Activated CD8-positive, alpha-beta memory T cell treated with anti-CD3 and anti-CD28 coated beads, Interleukin-2, amount 10 ng/mL, durations not matched to agents 7 days and 5 days (primary cell): ENCODE measurements around the gene ANAPC16. TPM values are rescaled to one million over a fixed set of nuclear protein-coding genes. Genes with fewer than 3 reads are reported as not detected.
A peak's percentile ranks its signal among the peaks of the same experiment; 100 is the strongest.

ENCODE experiments used
- ATAC-seq: fragments of 150-1000 bp; cut with Tn5 transposase; one replicate; pipeline ENCODE4 v1.10.0; 2021; ENCODE audit warnings: moderate library complexity
- CTCF ChIA-PET: fragments of 350-600 bp; sonication (Branson Sonifier 250); formaldehyde crosslinking; loops from one replicate; lab custom pipeline; 2021; ENCODE audit warnings: antibody characterized with exemption; lab: Charles Lee
- DNase-seq: peaks from one replicate; pipeline ENCODE4 v3.0.0-alpha.2; 2020
- H3K27ac Mint-ChIP-seq: one replicate; pipeline ENCODE4 v1.8.0; 2021; ENCODE audit warnings: mild to moderate bottlenecking, mixed read lengths
- H3K27me3 Mint-ChIP-seq: one replicate; pipeline ENCODE4 v1.8.0; 2021; ENCODE audit warnings: mixed read lengths
- H3K36me3 Mint-ChIP-seq: one replicate; pipeline ENCODE4 v1.8.0; 2021; ENCODE audit warnings: mild to moderate bottlenecking, mixed read lengths
- H3K4me1 Mint-ChIP-seq: one replicate; pipeline ENCODE4 v1.8.0; 2021; ENCODE audit warnings: mixed read lengths
- H3K4me3 Mint-ChIP-seq: one replicate; pipeline ENCODE4 v1.8.0; 2021; ENCODE audit warnings: mild to moderate bottlenecking, moderate library complexity, mixed read lengths
- H3K9me3 Mint-ChIP-seq: one replicate; pipeline ENCODE4 v1.8.0; 2022; ENCODE audit warnings: low read depth, mixed read lengths
- total RNA-seq, 2 experiments: library from RNA; stranded (reverse); gene quantifications; one replicate each; pipeline ENCODE4 v1.2.3, GENCODE V29; 2021

The ANAPC16 gene
- total RNA-seq, 2 experiments from 2014 or later: 61.4 to 67.6 TPM

DNA sequence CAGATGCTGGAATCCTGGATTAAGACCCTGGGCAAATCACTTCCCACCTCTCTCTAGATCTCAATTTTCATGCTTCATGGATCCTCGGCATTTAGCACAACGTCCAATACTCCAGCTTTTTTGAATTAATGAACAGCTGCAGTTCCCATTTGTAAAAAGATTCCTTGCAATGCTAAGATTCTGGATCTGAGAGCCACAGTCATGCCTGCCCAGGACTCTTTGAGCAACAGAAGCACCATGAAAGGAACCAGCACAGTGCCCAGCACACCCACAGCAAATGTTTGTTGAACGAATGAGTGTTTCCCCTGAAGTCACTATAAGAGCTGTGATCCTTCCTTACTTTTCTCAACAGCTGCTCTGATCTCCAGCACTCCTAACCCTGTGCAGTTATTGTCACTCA is 37.2 kb downstream of the ANAPC16 start:
- DNase-seq (no peak), ATAC-seq (no peak)
- CTCF ChIA-PET: interaction anchor here (0.6 to 11.6 kb wide), 5 partner anchors 8 to 1160 kb away, joined by 3 to 94 read pairs (median 3); no protein-coding TSS in a partner anchor
- no peaks in the 10 kb centered on the region for H3K27me3 Mint-ChIP-seq
- H3K9me3 Mint-ChIP-seq: no peaks in the 10 kb centered on the region
- H3K4me1 Mint-ChIP-seq: peaks cover 63% of the 10 kb centered on the region
- H3K27ac Mint-ChIP-seq: no peak overlapping the region
- H3K36me3 Mint-ChIP-seq: no peaks in the 10 kb centered on the region
- H3K4me3 Mint-ChIP-seq: no peak overlapping the region

DNA sequence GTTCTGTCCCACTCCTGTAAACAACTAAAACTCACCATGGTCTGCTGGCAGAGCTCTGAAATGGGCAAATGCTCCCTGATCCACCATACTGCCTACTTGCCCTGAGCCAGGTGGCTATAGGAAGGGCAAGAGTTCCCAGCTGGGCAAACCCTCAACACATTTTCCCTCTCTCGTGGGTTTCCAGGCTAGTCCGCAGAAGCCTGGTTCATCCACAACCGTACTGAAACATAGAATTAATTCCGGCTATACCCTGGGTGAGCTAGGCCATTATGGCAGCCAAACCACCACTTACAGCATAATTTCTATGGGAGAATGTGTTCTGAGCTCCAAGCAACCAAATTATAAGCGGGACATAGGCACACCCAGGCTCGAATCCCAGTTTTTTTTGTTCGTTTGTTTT is 37.8 kb downstream of the ANAPC16 start:
- DNase-seq (no peak), ATAC-seq (no peak)
- Mint-ChIP-seq H3K36me3 (no peaks in the 10 kb centered on the region), H3K9me3 (no peaks in the 10 kb centered on the region), H3K27ac (peak overlapping the region; percentile 48), H3K4me3 (no peak overlapping the region), H3K4me1 (peaks cover 59% of the 10 kb centered on the region), H3K27me3 (no peaks in the 10 kb centered on the region)
- CTCF ChIA-PET: interaction anchor here (0.6 to 11.6 kb wide), 7 partner anchors 8 to 1159 kb away, joined by 3 to 94 read pairs (median 3); no protein-coding TSS in a partner anchor

DNA sequence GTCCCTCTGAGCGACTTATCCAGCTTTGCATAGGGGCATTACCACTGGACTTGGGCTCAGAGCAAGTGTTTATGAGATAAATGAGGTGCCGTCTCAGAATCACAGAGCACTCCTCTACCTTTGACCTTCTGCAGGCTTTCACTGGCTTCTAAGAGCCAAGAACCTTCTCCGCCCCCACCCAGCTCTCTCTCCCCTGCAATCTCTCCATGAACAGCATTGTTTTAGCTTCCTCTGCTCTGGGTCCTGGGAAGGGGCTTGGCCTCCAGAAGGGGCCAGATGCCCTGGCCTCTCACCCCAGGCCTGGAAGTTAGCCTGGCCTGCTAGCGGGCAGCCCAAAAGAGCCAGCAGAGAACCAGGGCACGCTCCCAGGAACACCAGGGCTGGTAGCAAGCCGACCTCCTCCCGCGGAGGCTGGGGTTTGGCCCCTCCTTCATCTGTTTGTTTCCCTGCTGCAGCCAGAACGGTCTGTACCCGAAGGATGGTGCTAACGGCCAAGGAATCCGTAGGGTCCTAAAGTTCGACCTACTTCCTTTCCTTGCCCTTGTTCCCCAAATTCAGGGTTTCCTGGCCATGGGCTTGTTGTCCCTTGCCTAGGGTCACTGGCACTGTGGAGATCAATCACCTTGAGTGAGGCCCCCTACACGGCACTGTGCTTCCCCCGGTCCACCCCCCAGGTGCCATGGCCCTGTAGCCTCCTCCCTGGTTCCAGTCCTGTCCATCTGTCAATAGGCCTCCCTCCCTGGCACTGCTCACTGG is 39.2 kb downstream of the ANAPC16 start:
- Mint-ChIP-seq H3K36me3 (no peaks in the 10 kb centered on the region), H3K4me1 (peaks cover 62% of the 10 kb centered on the region), H3K27ac (peak overlapping the region; percentile 91), H3K4me3 (peak overlapping the region; percentile 62), H3K9me3 (no peaks in the 10 kb centered on the region), H3K27me3 (no peaks in the 10 kb centered on the region)
- CTCF ChIA-PET: interaction anchor here (0.8 to 11.6 kb wide), 6 partner anchors 16 to 81 kb away, joined by 3 to 94 read pairs (median 4); partner anchors contain the start of gene DDIT4
- DNase-seq (peak; percentile 64), ATAC-seq (peak; percentile 74)

- Mint-ChIP-seq H3K4me1 (peaks cover 63% of the 10 kb centered on the region), H3K27ac (peak overlapping the region; percentile 57), H3K36me3 (no peaks in the 10 kb centered on the region), H3K4me3 (no peak overlapping the region), H3K9me3 (no peaks in the 10 kb centered on the region), H3K27me3 (no peaks in the 10 kb centered on the region)
- no peak for ATAC-seq
- CTCF ChIA-PET: interaction anchor here (1.0 to 11.6 kb wide), 4 partner anchors 9 to 80 kb away, joined by 3 to 94 read pairs (median 5); partner anchors contain the start of gene DDIT4
- DNase-seq: no peak
These were observed 40.3 kb downstream of the ANAPC16 start for GRCh38 chr10:72255977-72256729.

DNA sequence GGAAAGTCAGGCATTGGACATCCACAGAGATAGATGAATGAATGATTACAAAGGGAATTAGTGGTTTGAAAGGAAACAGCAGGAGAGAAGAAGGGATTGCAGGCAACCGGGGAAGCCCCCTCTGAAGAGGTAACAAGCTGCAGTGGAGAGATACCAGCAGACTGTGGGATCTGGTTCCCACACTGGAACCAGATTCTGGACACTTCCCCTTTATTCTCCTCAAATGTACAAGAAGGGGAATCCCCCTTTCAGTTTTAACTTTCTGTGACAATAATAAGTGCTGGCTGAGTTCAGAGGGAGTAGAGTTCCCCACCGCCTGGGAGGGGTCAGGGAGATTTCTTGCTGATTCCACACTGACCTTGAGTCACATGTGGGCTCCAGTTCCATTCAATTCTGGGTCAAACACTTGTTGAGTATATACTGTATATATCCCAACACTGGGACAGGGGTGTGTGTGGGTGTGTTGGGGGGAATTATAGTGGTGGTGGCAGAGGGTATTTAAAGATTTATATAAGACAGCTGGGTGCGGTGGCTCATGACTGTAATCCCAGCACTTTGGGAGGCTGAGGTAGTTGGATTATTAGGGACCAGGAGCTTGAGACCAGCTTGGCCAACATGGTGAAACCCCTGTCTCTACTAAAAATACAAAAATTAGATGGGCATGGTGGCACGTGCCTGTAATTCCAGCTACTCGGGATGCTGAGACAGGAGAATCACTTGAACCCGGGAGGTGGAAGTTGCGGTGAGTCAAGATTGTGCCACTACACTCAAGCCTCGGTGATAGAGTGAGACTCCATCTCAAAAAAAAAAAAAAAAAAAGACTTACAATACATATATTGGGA is 41.5 kb downstream of the ANAPC16 start:
- Mint-ChIP-seq H3K27me3 (no peaks in the 10 kb centered on the region), H3K4me1 (peaks cover 70% of the 10 kb centered on the region), H3K4me3 (no peak overlapping the region), H3K27ac (peak overlapping the region; percentile 49), H3K9me3 (no peaks in the 10 kb centered on the region), H3K36me3 (no peaks in the 10 kb centered on the region)
- DNase-seq: no peak
- CTCF ChIA-PET: interaction anchor here (0.7 to 11.6 kb wide), 4 partner anchors 78 to 1937 kb away, joined by 3 to 94 read pairs (median 4); no protein-coding TSS in a partner anchor
- no peak for ATAC-seq

- no peaks in the 10 kb centered on the region for H3K9me3 Mint-ChIP-seq
- no peaks in the 10 kb centered on the region for H3K27me3 Mint-ChIP-seq
- H3K4me1 Mint-ChIP-seq: peaks cover 63% of the 10 kb centered on the region
- no peaks in the 10 kb centered on the region for H3K36me3 Mint-ChIP-seq
- H3K27ac Mint-ChIP-seq: peak overlapping the region; percentile 79
- no peak for ATAC-seq
- H3K4me3 Mint-ChIP-seq: no peak overlapping the region
- DNase-seq: no peak
- CTCF ChIA-PET: interaction anchor here (0.7 to 11.6 kb wide), 7 partner anchors 10 to 544 kb away, joined by 4 to 94 read pairs (median 4); partner anchors contain the start of gene DDIT4
These were observed 42.8 kb downstream of the ANAPC16 start for GRCh38 chr10:72258617-72259016.

GRCh38 chr10:72259491-72260238 is 43.9 kb downstream of the ANAPC16 start:
- DNase-seq (no peak), ATAC-seq (no peak)
- Mint-ChIP-seq H3K36me3 (no peaks in the 10 kb centered on the region), H3K4me3 (peak overlapping the region; percentile 68), H3K4me1 (peaks cover 63% of the 10 kb centered on the region), H3K27me3 (no peaks in the 10 kb centered on the region), H3K27ac (peak overlapping the region; percentile 98), H3K9me3 (no peaks in the 10 kb centered on the region)
- CTCF ChIA-PET: interaction anchor here (1.0 to 11.6 kb wide), 13 partner anchors 11 to 214 kb away, joined by 3 to 94 read pairs (median 6); partner anchors contain the start of genes ANAPC16, ASCC1, DDIT4 and SPOCK2

- Mint-ChIP-seq H3K4me1 (peaks cover 55% of the 10 kb centered on the region), H3K27ac (peak overlapping the region; percentile 98), H3K27me3 (no peaks in the 10 kb centered on the region), H3K9me3 (no peaks in the 10 kb centered on the region), H3K36me3 (no peaks in the 10 kb centered on the region), H3K4me3 (peak overlapping the region; percentile 68)
- CTCF ChIA-PET: interaction anchor here (1.0 to 11.6 kb wide), 22 partner anchors 11 to 214 kb away, joined by 3 to 94 read pairs (median 6); partner anchors contain the start of genes ANAPC16, ASCC1, DDIT4 and SPOCK2
- DNase-seq (peak; percentile 97), ATAC-seq (peak; percentile 78)
These were observed 44.6 kb downstream of the ANAPC16 start for GRCh38 chr10:72260239-72260975.

GRCh38 chr10:72260976-72261783 is 45.4 kb downstream of the ANAPC16 start:
- peak; percentile 63 for ATAC-seq
- Mint-ChIP-seq H3K4me3 (peak overlapping the region; percentile 68), H3K27me3 (no peaks in the 10 kb centered on the region)

DNA sequence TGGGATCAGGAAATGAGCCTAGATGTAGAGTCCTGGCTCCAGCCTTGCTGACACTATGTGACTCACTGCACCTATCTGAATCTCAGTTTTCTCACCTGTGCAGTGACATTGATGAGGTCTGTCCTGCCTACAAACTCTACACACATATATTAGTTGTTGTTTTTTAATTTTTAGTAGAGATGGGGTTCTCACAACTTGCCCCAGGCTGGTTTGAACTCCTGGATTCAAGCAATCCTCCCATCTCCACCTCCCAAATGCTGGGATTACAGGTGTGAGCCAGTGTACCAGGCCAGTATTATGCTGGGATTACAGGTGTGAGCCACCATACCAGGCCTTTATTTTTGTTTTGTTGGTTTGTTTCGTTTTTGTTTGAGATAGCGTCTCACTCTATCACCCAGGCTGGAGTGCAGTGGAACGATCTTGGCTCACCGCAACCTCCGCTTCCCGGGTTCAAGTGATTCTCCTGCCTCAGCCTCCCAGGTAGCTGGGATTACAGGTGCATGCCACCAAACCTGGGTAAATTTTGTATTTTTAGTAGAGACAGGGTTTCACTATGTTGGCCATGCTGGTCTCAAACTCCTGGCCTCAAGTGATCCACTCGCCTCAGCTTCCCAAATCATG is 46.1 kb downstream of the ANAPC16 start:
- no peaks in the 10 kb centered on the region for H3K36me3 Mint-ChIP-seq
- no peaks in the 10 kb centered on the region for H3K9me3 Mint-ChIP-seq
- peak; percentile 17 for ATAC-seq
- DNase-seq: no peak
- peaks cover 50% of the 10 kb centered on the region for H3K4me1 Mint-ChIP-seq
- peak overlapping the region; percentile 68 for H3K4me3 Mint-ChIP-seq
- H3K27me3 Mint-ChIP-seq: no peaks in the 10 kb centered on the region
- CTCF ChIA-PET: interaction anchor here (0.8 to 11.6 kb wide), 13 partner anchors 9 to 213 kb away, joined by 3 to 94 read pairs (median 8); partner anchors contain the start of genes DDIT4 and SPOCK2
- H3K27ac Mint-ChIP-seq: peak overlapping the region; percentile 98

More at GRCh38 chr10:72260976-72261783, 45.4 kb downstream of the ANAPC16 start:
- Mint-ChIP-seq H3K4me1 (peaks cover 55% of the 10 kb centered on the region), H3K9me3 (no peaks in the 10 kb centered on the region), H3K27ac (peak overlapping the region; percentile 98), H3K36me3 (no peaks in the 10 kb centered on the region)
- CTCF ChIA-PET: interaction anchor here (0.6 to 11.6 kb wide), 23 partner anchors 8 to 215 kb away, joined by 3 to 94 read pairs (median 6); partner anchors contain the start of genes ANAPC16, ASCC1, DDIT4 and SPOCK2
- peak; percentile 91 for DNase-seq
